ENCODE measurements around the gene MAPRE3. TPM values are rescaled to one million over a fixed set of nuclear protein-coding genes. Genes with fewer than 3 reads are reported as not detected.

The MAPRE3 gene
- total RNA-seq, 1 experiment from 2014 or later, result 11.6 TPM

GRCh38 chr2:26991717-26992116, 21.3 kb downstream of the MAPRE3 start:
- H3K4me3 ChIP-seq (ENCODE audit: low read depth in 2 of 2, low read length in 2 of 2), result no peak overlapping the region
- ChIA-PET POLR2A (no interaction called here), CTCF (no interaction called here)
- DNase-seq (ENCODE audit: low read depth, low spot score) (no peak), ATAC-seq (no peak)
- no peaks in the 10 kb centered on the region for H3K36me3 ChIP-seq (ENCODE audit: control insufficient read depth, insufficient read depth, low read length)
- BruUV-seq (replicated peaks), result no TSS peak
- in situ Hi-C loops (cut with HindIII; ENCODE audit: low pct_unique_long_range_greater_than_20kb, low sequenced_read_pairs) (no loop called here), intact Hi-C loops (cut with micrococcal nuclease; ENCODE audit: unreplicated experiment) (no loop called here)
- no peak overlapping the region for H3K27ac ChIP-seq (ENCODE audit: low read length)
- no peaks in the 10 kb centered on the region for H3K9me3 ChIP-seq (ENCODE audit: control insufficient read depth, insufficient read depth, low read depth, low read length)
- H3K27me3 ChIP-seq (ENCODE audit: control insufficient read depth, insufficient read depth, low read length), result no peaks in the 10 kb centered on the region
- TF ChIP-seq TCF7L2 (IDR thresholded peaks at IDR 0.05; ENCODE audit: low read depth, low read length) (no peak), SIN3A (IDR thresholded peaks at IDR 0.05; ENCODE audit: borderline replicate concordance, insufficient read depth, low read depth, low read length) (no peak), CTCF (IDR thresholded peaks at IDR 0.05) (no peak), REST (IDR thresholded peaks at IDR 0.05; ENCODE audit: insufficient read depth in 1 of 2, low read depth in 2 of 2, low read length in 1 of 2) (no peak), POLR2AphosphoS5 (IDR thresholded peaks at IDR 0.05; ENCODE audit: low read depth, low read length) (no peak)
- H3K4me1 ChIP-seq (ENCODE audit: control insufficient read depth, insufficient read depth, low read length), result no peaks in the 10 kb centered on the region

- H3K9me3 ChIP-seq (ENCODE audit: control insufficient read depth, insufficient read depth, low read depth, low read length), result no peaks in the 10 kb centered on the region
- H3K27me3 ChIP-seq (ENCODE audit: control insufficient read depth, insufficient read depth, low read length), result no peaks in the 10 kb centered on the region
- intact Hi-C loops (cut with micrococcal nuclease; ENCODE audit: unreplicated experiment) (no loop called here), in situ Hi-C loops (cut with HindIII; ENCODE audit: low pct_unique_long_range_greater_than_20kb, low sequenced_read_pairs) (no loop called here)
- no peak overlapping the region for H3K27ac ChIP-seq (ENCODE audit: low read length)
- no peak for TF ChIP-seq TCF7L2 (IDR thresholded peaks at IDR 0.05; ENCODE audit: low read depth, low read length)
- no peak for TF ChIP-seq POLR2AphosphoS5 (IDR thresholded peaks at IDR 0.05; ENCODE audit: low read depth, low read length)
- peak; percentile 77 to 87 for TF ChIP-seq REST (IDR thresholded peaks at IDR 0.05; ENCODE audit: insufficient read depth in 1 of 2, low read depth in 2 of 2, low read length in 1 of 2)
- TF ChIP-seq SIN3A (IDR thresholded peaks at IDR 0.05; ENCODE audit: borderline replicate concordance, insufficient read depth, low read depth, low read length), result no peak
- TF ChIP-seq CTCF (IDR thresholded peaks at IDR 0.05), result no peak
- no TSS peak for BruUV-seq (replicated peaks)
- POLR2A ChIA-PET, result interaction anchor here (0.5 kb wide), 1 partner anchor 519 kb away, joined by 3 read pairs; no protein-coding TSS in a partner anchor
- no peak for ATAC-seq
- no peaks in the 10 kb centered on the region for H3K4me1 ChIP-seq (ENCODE audit: control insufficient read depth, insufficient read depth, low read length)
- no peaks in the 10 kb centered on the region for H3K36me3 ChIP-seq (ENCODE audit: control insufficient read depth, insufficient read depth, low read length)
- CTCF ChIA-PET, result interaction anchor here (0.6 kb wide), 1 partner anchor 1012 kb away, joined by 3 read pairs; the partner anchor contains the start of gene KIF3C
- H3K4me3 ChIP-seq (ENCODE audit: low read depth in 2 of 2, low read length in 2 of 2), result no peak overlapping the region
- DNase-seq (ENCODE audit: low read depth, low spot score), result no peak
Measured at GRCh38 chr2:26993768-26994167, 23.3 kb downstream of the MAPRE3 start.
